Mucosa of rectum (tissue), 2 donors: ENCODE measurements around the gene LARGE2.

Source experiments
- H3K27ac ChIP-seq, 2 donors: one replicate each; pipeline ENCODE4 v1.7.0; 2013; ENCODE audit warnings: inconsistent platforms in 2 of 2, low read depth in 2 of 2, low read length in 2 of 2
- H3K27me3 ChIP-seq, 2 donors: one replicate each; pipeline ENCODE4 v1.7.0; 2013; ENCODE audit warnings: low read length in 2 of 2; ENCODE audit not compliant: control insufficient read depth in 2 of 2, insufficient read depth in 2 of 2
- H3K36me3 ChIP-seq, 2 donors: one replicate each; pipeline ENCODE4 v1.7.0; 2013; ENCODE audit warnings: low read length in 2 of 2; ENCODE audit not compliant: control insufficient read depth in 2 of 2, insufficient read depth in 2 of 2
- H3K4me1 ChIP-seq, 2 donors: one replicate each; pipeline ENCODE4 v1.7.0; 2013; ENCODE audit warnings: low read length in 2 of 2, mild to moderate bottlenecking in 1 of 2; ENCODE audit not compliant: control insufficient read depth in 2 of 2, insufficient read depth in 2 of 2
- H3K4me3 ChIP-seq, 2 donors: one replicate each; pipeline ENCODE4 v1.7.0; 2013; ENCODE audit warnings: low read length in 2 of 2
- H3K9ac ChIP-seq, 2 donors: one replicate each; pipeline ENCODE4 v1.7.0; 2013; ENCODE audit warnings: low read length in 2 of 2, low read depth in 1 of 2, mild to moderate bottlenecking in 1 of 2
- H3K9me3 ChIP-seq, 2 donors: one replicate each; pipeline ENCODE4 v1.7.0; 2013; ENCODE audit warnings: low read length in 2 of 2; ENCODE audit not compliant: control insufficient read depth in 2 of 2
- donor health status: healthy.
- donor health status: Normal muscosa, but diverticular disease.

Gene LARGE2

DNA sequence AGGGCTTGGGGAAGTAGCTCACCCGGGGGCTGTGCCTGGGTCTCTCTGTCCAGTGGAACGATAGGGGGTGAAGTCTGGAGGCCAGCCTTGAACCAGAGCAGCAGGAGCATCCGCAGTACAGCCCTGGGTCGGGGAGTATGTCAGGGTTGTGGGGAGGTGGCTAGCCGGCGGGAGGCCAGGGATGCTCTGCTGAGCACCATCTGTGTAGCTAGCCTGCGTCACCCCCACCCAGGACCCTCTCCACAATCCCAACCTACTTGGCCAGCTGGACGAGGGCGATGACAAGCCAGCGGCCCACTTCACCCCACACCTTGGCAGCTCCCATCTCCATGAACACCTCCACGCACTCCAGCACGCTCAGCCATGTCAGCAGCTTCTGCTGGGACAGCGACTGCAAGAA, 7.0 kb upstream of the LARGE2 start:
- no peak overlapping the region for H3K9ac ChIP-seq
- H3K4me3 ChIP-seq, result no peak overlapping the region
- no peaks in the 10 kb centered on the region for H3K9me3 ChIP-seq
- peaks cover 34 to 35% of the 10 kb centered on the region in 2 donors for H3K36me3 ChIP-seq
- no peaks in the 10 kb centered on the region for H3K27me3 ChIP-seq
- H3K4me1 ChIP-seq, result peaks cover 6 to 18% of the 10 kb centered on the region in 2 donors
- H3K27ac ChIP-seq, result no peak overlapping the region

DNA sequence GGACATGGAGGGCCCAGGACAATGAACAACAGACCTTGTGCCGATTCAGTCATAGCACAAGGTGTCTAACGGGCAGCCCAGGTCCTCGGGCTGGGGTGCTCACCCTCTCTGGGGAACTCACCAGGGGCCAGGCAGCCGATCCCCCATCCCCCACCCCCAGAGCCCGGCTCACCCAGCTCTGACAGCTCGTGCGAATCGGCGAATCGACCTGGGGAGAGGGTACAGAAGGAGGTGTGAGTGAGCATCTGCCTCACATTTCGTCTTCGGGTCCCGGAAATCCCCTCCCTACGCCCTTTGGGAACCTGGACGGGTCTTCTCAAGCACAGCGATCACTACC, 5.2 kb upstream of the LARGE2 start:
- H3K4me1 ChIP-seq, result peaks cover 14 to 24% of the 10 kb centered on the region in 2 donors
- H3K4me3 ChIP-seq, result peak overlapping the region; percentile 98
- H3K36me3 ChIP-seq, result peaks cover 24 to 25% of the 10 kb centered on the region in 2 donors
- no peaks in the 10 kb centered on the region for H3K27me3 ChIP-seq
- no peaks in the 10 kb centered on the region for H3K9me3 ChIP-seq
- peak overlapping the region; percentile 93 to 95 for H3K27ac ChIP-seq
- peak overlapping the region; percentile 91 to 97 for H3K9ac ChIP-seq

DNA sequence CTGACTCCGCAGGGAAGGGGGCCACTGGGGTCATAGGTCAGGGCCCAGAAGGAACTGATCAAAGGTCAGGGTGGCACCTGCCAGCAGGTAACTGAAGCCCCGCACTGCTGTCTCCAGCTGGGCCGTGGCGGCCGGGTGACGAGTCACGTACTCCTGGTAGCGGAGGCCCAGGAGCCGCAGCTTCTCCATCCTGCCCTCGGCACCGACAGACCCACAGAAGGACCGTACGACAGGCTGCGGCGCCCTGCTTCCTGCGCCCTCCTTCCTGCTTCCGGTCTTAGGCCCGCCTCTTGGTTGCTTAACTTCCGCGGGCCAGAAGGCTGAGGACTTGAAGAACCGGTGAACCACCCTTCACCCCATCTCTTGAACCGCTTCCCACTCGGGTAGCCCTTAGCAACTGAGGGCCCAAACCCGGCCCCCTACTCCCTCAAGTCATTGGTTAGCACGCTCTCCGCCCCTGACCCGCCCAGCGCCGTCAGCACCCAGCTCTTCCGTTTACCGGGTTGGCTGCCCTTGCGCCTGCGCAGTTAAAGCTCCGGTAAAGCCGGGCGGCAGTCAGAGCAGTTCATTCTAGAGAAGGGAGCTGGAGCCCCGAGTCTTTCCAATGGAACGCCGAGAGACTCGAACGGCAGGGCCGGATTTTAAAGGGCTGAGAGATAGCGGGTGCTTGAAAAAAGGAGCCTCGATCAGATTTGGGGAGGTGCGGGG, 4.7 kb upstream of the LARGE2 start, which contains the start of gene PEX16:
Gene PEX16, minus strand, starts transcription at position 255 of the 708 bp plus-strand sequence. Its CDS starts 66 bp downstream, at position 189.
- no peaks in the 10 kb centered on the region for H3K27me3 ChIP-seq
- peak within 1 kb of the TSS; percentile 93 to 95 for H3K27ac ChIP-seq
- H3K4me1 ChIP-seq, result peaks cover 18 to 24% of the 10 kb centered on the region in 2 donors
- no peaks in the 10 kb centered on the region for H3K9me3 ChIP-seq
- peak within 1 kb of the TSS; percentile 98 for H3K4me3 ChIP-seq
- H3K9ac ChIP-seq, result peak within 1 kb of the TSS; percentile 91 to 97
- peaks cover 24 to 25% of the 10 kb centered on the region in 2 donors for H3K36me3 ChIP-seq

DNA sequence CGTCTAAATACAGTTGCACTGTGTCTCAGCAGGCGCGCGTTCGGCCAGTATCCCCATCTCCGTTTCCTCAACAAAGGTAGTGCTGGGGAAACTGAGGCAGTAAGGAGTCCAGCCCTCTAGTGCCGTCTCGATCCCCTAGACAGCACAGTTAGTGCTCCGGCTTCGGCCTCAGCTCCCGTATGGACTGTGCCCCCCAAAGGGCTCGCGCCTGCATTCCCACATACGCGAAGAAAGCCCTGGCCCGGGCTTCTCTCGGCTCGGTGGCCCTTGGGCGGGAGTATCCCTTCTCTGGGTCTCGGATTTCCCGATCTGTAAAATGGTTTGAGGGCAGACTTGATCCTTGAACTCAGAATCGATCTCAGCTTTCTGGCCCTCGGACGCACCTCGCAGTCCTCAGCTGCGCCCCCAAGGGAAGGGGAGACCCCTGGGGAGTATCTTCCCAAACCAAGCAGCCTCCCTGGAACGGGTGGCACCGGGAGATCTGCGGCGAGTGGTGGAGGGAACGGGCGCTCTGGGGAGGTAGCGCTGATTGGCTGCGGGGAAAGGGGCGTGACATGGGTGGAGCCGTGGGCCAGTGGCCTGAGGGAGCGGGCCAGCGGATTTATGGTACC, 4.0 kb upstream of the LARGE2 start:
- Histone ChIP-seq H3K27ac (peak overlapping the region; percentile 93 to 95), H3K36me3 (peaks cover 20 to 22% of the 10 kb centered on the region in 2 donors), H3K9me3 (no peaks in the 10 kb centered on the region), H3K4me3 (peak overlapping the region; percentile 98), H3K4me1 (peaks cover 18 to 24% of the 10 kb centered on the region in 2 donors), H3K9ac (peak overlapping the region; percentile 60 to 97), H3K27me3 (peaks cover 4 to 6% of the 10 kb centered on the region in 2 donors)

DNA sequence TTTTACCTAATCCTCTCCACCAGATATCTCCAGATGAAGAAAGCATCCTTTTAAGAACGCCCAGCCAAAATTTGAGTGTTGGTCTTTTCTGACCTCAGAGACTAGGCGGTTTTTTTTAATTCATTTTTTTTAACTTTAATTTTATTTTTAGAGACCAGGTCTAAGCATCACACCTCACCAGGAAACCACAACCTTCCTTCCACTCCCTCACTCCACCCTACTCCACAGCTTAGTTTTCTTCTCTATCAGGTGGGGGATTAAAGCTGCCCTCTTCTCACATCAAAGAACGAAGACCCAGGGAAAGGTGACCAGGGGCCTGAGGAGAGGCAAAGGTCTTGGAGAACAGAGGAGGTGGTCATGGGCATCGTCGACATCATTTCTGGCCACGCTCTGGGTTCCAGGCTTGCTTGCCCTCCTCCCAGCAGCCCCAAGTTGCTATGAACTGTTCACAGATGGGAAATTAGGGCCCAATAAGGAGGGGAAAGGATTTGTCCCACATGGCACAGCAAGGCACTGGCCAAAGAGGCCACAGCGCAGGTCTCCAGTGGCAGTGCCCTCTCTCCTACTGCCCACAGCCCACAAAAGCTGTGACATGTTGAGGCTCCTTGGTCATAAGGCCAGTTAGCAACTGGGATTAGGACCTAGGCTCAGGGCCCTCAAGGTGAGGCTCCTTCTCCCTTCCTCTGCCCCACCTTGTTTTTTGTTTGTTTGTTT, 3.3 kb upstream of the LARGE2 start:
- peaks cover 13 to 15% of the 10 kb centered on the region in 2 donors for H3K36me3 ChIP-seq
- H3K9me3 ChIP-seq, result no peaks in the 10 kb centered on the region
- peak overlapping the region in 1 of 2 donors; percentile 97 for H3K9ac ChIP-seq
- H3K4me3 ChIP-seq, result peak overlapping the region; percentile 98
- peak overlapping the region in 1 of 2 donors; percentile 95 for H3K27ac ChIP-seq
- H3K4me1 ChIP-seq, result peaks cover 18 to 24% of the 10 kb centered on the region in 2 donors
- H3K27me3 ChIP-seq, result peaks cover 5 to 6% of the 10 kb centered on the region in 2 donors

DNA sequence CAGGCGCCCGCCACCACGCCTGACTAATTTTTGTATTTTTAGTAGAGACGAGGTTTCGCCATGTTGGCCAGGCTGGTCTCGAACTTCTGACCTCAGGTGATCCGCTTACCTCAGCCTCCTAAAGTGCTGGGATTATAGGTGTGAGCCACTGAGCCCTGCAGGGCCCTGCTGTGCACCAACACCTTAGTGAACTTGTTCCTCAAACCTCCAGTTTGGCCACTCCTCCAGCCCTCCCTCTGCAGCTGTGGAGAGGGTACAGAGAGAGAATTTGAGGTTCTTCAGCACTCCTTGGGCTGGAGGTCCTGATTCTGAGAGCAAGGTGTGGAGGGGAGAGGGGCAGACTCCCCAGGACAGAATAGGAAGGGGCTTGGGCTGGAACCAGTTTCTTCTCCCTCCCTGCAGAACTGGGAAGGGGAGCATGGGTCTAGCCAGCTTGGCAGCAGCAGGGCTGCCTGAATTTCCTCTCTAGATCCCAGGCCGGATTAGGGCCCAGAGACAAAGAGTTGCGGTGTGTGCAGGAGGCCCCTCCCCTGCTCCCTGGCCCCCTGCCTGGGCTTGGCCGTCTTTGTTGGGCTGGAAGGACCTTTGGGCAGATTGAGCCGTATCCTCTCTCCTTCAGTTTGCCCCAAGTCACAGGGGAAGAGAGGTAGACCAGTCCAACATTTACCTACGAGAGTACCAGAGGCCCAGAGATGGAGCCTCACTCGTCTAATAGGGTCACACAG, 2.5 kb upstream of the LARGE2 start:
- Histone ChIP-seq H3K4me3 (no peak overlapping the region), H3K9me3 (no peaks in the 10 kb centered on the region), H3K36me3 (peaks cover 5 to 7% of the 10 kb centered on the region in 2 donors), H3K27me3 (peaks cover 5 to 6% of the 10 kb centered on the region in 2 donors), H3K9ac (no peak overlapping the region), H3K4me1 (peaks cover 18 to 24% of the 10 kb centered on the region in 2 donors), H3K27ac (no peak overlapping the region)

DNA sequence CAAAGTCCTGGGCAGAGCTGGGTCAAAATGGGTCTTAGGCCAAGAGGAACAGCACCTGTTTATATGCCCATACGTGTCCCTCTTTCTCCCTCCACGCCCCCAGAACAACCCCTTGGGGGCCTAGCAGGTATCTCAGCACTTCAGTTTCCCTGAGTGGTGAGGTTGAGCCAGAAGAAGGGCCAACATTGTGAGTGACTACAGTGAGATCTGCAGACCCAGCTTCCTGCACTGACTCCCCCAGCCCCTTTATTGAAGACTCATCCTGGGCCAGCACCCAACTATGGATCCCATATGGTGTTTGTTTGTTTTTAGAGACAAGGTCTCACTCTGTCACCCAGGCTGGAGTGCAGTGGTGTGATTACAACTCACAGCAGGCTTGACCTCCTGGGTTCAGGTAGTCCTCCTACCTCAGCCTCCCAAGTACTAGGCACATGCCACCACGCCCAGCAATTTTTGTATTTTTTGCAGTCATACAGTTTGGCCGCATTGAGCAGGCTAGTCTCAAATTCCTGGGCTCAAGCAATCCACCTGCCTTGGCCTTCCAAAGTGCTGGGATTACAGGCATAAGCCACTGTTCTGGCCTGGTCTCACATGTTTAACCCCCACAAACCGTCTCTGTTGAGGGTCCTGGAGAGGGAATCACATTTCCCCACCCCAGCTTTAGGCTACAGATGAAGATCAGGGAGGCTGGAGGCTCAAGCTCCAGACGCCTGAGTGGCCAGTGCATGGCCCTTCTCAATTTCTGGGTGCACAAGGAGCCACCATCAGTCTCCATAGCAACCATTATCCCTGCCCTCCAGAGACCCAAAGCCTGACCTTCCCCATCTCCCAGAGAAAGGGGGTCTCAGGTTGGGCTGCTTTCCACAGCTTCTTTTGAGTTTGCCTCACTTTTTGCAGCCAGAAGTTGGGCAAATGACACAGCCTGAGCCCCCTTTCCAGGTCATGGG, 1.7 kb upstream of the LARGE2 start:
- Histone ChIP-seq H3K27ac (no peak overlapping the region), H3K4me1 (peaks cover 18 to 24% of the 10 kb centered on the region in 2 donors), H3K9ac (no peak overlapping the region)

DNA sequence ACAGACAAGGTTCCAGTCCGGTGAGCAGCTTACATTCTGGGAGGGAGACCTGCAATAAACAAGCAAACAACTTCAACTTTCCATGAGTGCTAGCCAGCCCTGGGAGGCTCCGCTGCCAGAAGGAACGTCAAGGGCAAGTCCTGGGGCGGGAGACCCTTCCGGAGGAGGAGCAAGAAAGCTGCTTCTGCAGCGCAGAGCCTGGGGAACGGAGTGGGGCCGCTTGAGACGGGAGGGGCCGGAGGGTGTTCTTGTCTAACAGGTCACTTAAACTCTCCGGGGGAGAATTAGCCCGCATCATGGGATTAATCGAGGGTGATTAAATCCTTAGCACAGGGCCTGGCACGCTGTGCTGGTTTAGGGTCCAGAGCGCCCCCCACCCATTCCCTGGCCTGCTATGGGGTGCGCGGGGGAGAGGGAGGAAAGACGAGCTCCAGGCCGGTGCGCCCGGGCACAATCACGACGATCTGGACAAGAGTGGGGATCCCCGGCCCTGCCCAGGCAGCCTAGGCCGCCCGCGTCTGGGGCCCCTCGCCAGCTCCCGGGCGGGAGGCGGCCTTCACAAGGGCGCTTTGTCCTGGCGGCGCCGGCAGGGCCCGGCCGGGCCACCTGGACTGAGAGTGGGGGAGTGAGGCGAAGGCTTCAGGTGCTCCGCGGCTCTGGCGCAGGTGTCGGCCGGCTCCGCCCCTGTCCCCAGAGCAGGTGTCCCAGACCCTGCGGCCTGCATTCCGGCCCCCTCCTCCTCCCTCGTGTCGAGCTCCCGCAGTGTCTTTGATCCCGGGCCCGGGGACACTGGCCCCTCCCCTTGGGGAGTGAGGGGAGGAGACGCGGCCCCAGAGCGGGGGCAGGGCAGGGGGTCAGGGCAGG, 663 bp upstream of the LARGE2 start:
- no peaks in the 10 kb centered on the region for H3K9me3 ChIP-seq
- no peak overlapping the region for H3K27ac ChIP-seq
- H3K9ac ChIP-seq, result peak overlapping the region in 1 of 2 donors; percentile 36
- peaks cover 17 to 20% of the 10 kb centered on the region in 2 donors for H3K4me1 ChIP-seq
- no peaks in the 10 kb centered on the region for H3K36me3 ChIP-seq
- peaks cover 5 to 6% of the 10 kb centered on the region in 2 donors for H3K27me3 ChIP-seq
- peak overlapping the region in 1 of 2 donors; percentile 46 for H3K4me3 ChIP-seq

More for the DNA sequence above, 1.7 kb upstream of the LARGE2 start:
- H3K9me3 ChIP-seq, result no peaks in the 10 kb centered on the region
- H3K27me3 ChIP-seq, result peaks cover 5 to 6% of the 10 kb centered on the region in 2 donors
- H3K36me3 ChIP-seq, result no peaks in the 10 kb centered on the region
- no peak overlapping the region for H3K4me3 ChIP-seq
